AG04450 (cell line): Measurements from ENCODE around the gene FEM1A. TPM values are rescaled to one million over a fixed set of nuclear protein-coding genes. Genes with fewer than 3 reads are reported as not detected.
"Not testable (repeated sequence)": the region's sequence is repeated elsewhere in the genome, so short reads cannot be mapped to it uniquely, and the experiment has no call there.

ENCODE experiments used
- CTCF ChIA-PET: fragments of 300-600, 350-600 bp; formaldehyde crosslinking; extraction: SDS; loops from one replicate; lab custom pipeline; 2022; ENCODE audit warnings: antibody characterized with exemption, inconsistent platforms; lab: Charles Lee
- POLR2A ChIA-PET: fragments of 350-600 bp; formaldehyde crosslinking; extraction: SDS; loops from one replicate; lab custom pipeline; 2021; ENCODE audit warnings: antibody characterized with exemption, inconsistent platforms; lab: Yijun Ruan, JAX
- DNase-seq: peaks from one replicate; pipeline ENCODE4 v3.0.0-alpha.2; 2011; ENCODE audit warnings: low read depth, low spot score
- H3K27ac ChIP-seq: one replicate; pipeline ENCODE4 v1.5.1; 2012; ENCODE audit warnings: low read depth, low read length, control low read depth
- H3K27me3 ChIP-seq: one replicate; pipeline ENCODE4 v1.6.0; 2012; ENCODE audit warnings: low read length; ENCODE audit not compliant: control insufficient read depth, insufficient read depth
- H3K4me3 ChIP-seq: 2 replicates; pipeline ENCODE4 v1.5.1; 2011; ENCODE audit warnings: mild to moderate bottlenecking, low read depth, low read length, control low read depth
- H3K9me3 ChIP-seq: 2 replicates; pipeline ENCODE4 v1.5.1; 2012; ENCODE audit warnings: low read length; ENCODE audit not compliant: control insufficient read depth, insufficient read depth
- polyA plus RNA-seq: library from polyadenylated mRNA; depleted of rRNA; stranded (reverse); fragments of >200 nt; gene quantifications from 2 replicates; pipeline ENCODE4 v1.2.3, GENCODE V29; 2011
- TF ChIP-seq, protein P1 (sequence below): IDR thresholded peaks from 2 replicates; pipeline ENCODE4 v1.5.1; 2011; ENCODE audit warnings: low read depth, low read length, control low read depth, inconsistent platforms

Gene FEM1A
- polyA plus RNA-seq, 1 experiment: 3.0 TPM

DNA sequence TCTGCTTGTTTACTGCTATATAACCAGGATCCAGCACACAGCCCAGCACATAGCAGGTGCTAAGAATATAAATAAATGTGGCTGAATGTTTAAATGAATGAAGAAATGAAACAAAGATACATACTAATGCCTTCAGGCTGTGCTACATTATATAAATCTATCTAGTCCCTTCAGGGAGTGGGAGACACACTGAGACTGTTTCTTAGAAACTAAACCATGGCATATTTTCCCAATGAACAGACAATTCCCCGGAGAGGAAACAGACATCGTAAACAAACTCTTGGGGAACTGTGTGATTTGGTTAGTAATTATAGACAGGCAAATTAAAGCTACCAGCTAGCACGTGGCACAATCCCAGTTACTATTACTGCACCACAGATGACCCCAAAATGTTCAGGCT, 9.7 kb upstream of the FEM1A start:
- H3K27ac ChIP-seq: no peak overlapping the region
- no peak overlapping the region for H3K4me3 ChIP-seq
- H3K27me3 ChIP-seq: peaks cover 18% of the 10 kb centered on the region
- TF ChIP-seq, protein P1, sequence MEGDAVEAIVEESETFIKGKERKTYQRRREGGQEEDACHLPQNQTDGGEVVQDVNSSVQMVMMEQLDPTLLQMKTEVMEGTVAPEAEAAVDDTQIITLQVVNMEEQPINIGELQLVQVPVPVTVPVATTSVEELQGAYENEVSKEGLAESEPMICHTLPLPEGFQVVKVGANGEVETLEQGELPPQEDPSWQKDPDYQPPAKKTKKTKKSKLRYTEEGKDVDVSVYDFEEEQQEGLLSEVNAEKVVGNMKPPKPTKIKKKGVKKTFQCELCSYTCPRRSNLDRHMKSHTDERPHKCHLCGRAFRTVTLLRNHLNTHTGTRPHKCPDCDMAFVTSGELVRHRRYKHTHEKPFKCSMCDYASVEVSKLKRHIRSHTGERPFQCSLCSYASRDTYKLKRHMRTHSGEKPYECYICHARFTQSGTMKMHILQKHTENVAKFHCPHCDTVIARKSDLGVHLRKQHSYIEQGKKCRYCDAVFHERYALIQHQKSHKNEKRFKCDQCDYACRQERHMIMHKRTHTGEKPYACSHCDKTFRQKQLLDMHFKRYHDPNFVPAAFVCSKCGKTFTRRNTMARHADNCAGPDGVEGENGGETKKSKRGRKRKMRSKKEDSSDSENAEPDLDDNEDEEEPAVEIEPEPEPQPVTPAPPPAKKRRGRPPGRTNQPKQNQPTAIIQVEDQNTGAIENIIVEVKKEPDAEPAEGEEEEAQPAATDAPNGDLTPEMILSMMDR: no peak
- DNase-seq: no peak
- POLR2A ChIA-PET: no interaction called here
- H3K9me3 ChIP-seq: peaks cover 5% of the 10 kb centered on the region
- CTCF ChIA-PET: interaction anchor here (1.5 to 2.6 kb wide), 2 partner anchors 9 to 49 kb away, joined by 12 to 15 read pairs; partner anchors contain the start of gene FEM1A

DNA sequence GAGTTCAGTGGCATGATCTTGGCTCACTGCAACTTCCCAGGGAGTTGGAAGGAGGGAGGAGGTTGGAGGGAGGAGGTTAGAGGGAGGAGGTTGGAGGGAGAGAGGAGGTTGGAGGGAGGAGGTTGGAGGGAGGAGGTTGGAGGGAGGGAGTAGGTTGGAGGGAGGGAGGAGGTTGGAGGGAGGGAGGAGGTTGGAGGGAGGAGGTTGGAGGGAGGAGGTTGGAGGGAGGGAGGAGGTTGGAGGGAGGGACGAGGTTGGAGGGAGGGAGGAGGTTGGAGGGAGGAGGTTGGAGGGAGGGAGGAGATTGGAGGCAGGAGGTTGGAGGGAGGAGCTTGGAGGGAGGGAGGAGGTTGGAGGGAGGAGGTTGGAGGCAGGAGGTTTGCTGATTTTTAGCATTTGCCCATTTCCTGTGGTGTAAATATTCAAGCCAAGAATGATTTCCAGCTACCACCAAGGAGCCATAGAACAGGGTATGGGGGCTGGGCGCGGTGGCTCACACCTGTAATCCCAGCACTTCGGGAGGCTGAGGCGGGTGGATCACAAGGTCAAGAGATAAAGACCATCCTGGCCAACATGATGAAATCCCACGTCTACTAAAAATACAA, 5.0 kb upstream of the FEM1A start:
- DNase-seq, POLR2A ChIA-PET: not testable (repeated sequence)
- CTCF ChIA-PET: interaction anchor here (0.6 kb wide), 1 partner anchor 49 kb away, joined by 5 read pairs; no protein-coding TSS in a partner anchor

DNA sequence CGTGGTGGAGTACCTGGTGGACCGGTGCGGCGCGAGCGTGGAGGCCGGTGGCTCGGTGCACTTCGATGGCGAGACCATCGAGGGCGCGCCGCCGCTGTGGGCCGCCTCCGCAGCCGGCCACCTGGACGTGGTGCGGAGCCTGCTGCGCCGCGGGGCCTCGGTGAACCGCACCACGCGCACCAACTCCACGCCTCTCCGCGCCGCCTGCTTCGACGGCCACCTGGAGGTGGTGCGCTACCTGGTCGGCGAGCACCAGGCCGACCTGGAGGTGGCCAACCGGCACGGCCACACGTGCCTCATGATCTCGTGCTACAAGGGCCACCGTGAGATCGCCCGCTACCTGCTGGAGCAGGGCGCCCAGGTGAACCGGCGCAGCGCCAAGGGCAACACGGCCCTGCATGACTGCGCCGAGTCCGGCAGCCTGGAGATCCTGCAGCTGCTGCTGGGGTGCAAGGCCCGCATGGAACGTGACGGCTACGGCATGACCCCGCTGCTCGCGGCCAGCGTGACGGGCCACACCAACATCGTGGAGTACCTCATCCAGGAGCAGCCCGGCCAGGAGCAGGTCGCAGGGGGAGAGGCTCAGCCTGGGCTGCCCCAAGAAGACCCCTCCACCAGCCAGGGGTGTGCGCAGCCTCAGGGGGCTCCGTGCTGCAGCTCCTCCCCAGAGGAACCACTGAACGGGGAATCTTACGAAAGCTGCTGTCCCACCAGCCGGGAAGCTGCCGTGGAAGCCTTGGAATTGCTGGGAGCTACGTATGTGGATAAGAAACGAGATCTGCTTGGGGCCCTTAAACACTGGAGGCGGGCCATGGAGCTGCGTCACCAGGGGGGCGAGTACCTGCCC, 708 bp downstream of the FEM1A start:
- peak overlapping the region; percentile 39 for H3K27ac ChIP-seq
- not testable (repeated sequence) for DNase-seq, H3K9me3 ChIP-seq, H3K27me3 ChIP-seq
- H3K4me3 ChIP-seq: peak overlapping the region; percentile 70
- POLR2A ChIA-PET: interaction anchor here (1.3 to 1.4 kb wide), 2 partner anchors 8 to 119 kb away, joined by 5 to 13 read pairs; no protein-coding TSS in a partner anchor
- CTCF ChIA-PET: interaction anchor here (0.7 to 6.2 kb wide), 10 partner anchors 8 to 176 kb away, joined by 3 to 220 read pairs (median 10); no protein-coding TSS in a partner anchor

More for the DNA sequence above, 5.0 kb upstream of the FEM1A start:
- not testable (repeated sequence) for H3K9me3 ChIP-seq, H3K4me3 ChIP-seq, H3K27ac ChIP-seq
- H3K27me3 ChIP-seq: peaks cover 11% of the 10 kb centered on the region

DNA sequence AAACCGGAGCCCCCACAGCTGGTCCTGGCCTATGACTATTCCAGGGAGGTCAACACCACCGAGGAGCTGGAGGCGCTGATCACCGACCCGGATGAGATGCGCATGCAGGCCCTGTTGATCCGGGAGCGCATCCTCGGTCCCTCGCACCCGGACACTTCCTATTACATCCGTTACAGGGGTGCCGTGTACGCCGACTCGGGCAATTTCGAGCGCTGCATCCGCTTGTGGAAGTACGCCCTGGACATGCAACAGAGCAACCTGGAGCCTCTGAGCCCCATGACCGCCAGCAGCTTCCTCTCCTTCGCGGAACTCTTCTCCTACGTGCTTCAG, 1.3 kb downstream of the FEM1A start:
- H3K27me3 ChIP-seq, H3K27ac ChIP-seq, DNase-seq, H3K9me3 ChIP-seq, POLR2A ChIA-PET: not testable (repeated sequence)
- peak overlapping the region; percentile 70 for H3K4me3 ChIP-seq
- CTCF ChIA-PET: interaction anchor here (6.2 kb wide), 1 partner anchor 61 kb away, joined by 220 read pairs; no protein-coding TSS in a partner anchor

DNA sequence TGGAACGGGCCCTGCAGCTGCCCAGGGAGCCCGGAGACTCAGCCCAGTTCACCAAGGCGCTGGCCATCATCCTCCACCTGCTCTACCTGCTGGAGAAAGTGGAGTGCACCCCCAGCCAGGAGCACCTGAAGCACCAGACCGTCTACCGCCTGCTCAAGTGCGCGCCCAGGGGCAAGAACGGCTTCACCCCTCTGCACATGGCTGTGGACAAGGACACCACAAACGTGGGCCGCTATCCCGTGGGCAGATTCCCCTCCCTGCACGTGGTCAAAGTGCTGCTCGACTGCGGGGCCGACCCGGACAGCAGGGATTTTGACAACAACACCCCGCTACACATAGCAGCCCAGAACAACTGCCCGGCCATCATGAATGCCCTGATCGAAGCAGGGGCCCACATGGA, 1.7 kb downstream of the FEM1A start:
- H3K27ac ChIP-seq, CTCF ChIA-PET, POLR2A ChIA-PET: not testable (repeated sequence)

DNA sequence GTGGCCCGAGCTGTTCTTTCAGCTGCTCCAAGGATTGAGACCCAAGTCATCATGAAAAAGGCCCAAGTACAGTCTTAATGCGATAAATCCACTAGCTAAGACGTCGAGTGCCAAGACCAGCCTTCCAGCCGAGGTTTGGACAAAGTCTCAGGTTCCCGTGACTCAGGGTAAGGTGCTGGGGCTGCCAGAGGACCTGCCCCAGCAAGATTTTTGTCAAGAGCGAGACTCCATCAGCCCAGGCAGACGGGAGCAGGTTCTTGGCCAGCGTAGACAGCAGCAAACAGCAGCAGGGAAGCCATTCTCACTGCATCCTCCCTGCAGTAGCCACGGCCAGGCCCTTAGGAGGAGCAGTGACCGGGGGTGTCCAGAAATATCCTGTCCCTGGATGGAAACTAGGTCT, 3.4 kb downstream of the FEM1A start:
- H3K27ac ChIP-seq: no peak overlapping the region

More for the DNA sequence above, 1.7 kb downstream of the FEM1A start:
- not testable (repeated sequence) for H3K9me3 ChIP-seq, H3K27me3 ChIP-seq, DNase-seq, H3K4me3 ChIP-seq

More for the DNA sequence above, 3.4 kb downstream of the FEM1A start:
- ChIA-PET POLR2A (no interaction called here), CTCF (interaction anchor here (0.6 kb wide), 2 partner anchors 65 to 285 kb away, joined by 3 to 4 read pairs; no protein-coding TSS in a partner anchor)
- Histone ChIP-seq H3K9me3 (no peaks in the 10 kb centered on the region; the same call in 1 of the 2 replicates), H3K4me3 (no peak overlapping the region), H3K27me3 (no peaks in the 10 kb centered on the region)
- DNase-seq: no peak
- TF ChIP-seq, protein P1: no peak
